GM21515 (cell line): ENCODE data around the gene CCDC74B.
A peak's percentile ranks its signal among the peaks of the same experiment; 100 is the strongest.
"Not testable (repeated sequence)": the region's sequence is repeated elsewhere in the genome, so short reads cannot be mapped to it uniquely, and the experiment has no call there.

ENCODE experiments used
- ATAC-seq: cut with Tn5 transposase; IDR thresholded peaks from one replicate; pipeline ENCODE4 v1.9.1; 2021; ENCODE audit not compliant: unreplicated experiment

The CCDC74B gene

DNA sequence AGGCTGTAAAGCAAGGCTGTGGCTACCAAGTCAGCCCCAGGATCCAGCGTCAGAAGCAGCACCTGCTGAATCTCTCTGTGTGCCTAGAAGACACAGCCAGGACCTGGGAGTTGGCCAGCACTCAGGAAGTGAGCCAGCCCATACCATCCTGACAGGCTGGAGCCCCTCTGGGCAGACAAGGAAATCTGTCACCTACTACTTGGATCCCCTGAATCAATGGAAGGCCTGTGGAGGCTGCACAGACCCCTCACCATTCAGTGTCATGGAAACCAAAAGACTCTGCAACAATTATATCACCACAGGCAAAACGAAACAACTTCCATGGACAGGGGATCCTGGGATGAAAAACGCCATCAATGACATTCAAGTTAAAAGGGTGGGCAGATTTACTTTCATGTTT lies 21.7 kb upstream of the CCDC74B start:
- ATAC-seq: not testable (repeated sequence)

DNA sequence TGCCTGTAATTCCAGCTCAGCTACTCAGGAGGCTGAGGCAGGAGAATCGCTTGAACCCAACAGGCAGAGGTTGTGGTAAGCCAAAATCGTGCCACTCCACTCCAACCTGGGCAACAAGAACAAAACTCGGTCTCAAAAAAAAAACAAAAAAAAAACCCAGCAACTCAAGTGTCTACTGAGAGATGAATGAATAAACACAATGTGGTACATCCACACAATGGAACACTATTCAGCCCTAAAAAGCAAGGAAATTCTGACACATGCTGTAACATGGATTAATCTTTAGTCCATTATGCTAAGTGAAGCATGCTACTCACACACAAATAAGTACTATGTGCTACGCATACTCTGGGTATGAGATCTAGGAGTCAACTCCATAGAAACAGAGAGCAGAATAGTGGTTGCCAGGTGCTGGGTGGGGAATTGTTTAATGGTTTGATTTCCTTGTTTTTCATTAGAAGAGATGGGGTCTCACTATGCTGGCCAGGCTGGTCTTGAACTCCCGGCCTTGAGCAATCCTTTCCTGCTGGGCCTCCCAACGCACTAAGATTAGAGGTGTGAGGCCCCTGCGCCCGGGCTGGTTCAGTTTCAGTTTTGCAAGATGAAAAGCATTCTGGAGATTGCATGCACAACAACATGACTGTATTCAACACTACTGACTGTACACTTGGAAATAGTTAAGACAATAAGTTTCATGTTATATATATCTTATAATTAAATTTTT lies 20.5 kb upstream of the CCDC74B start:
- no peak for ATAC-seq

DNA sequence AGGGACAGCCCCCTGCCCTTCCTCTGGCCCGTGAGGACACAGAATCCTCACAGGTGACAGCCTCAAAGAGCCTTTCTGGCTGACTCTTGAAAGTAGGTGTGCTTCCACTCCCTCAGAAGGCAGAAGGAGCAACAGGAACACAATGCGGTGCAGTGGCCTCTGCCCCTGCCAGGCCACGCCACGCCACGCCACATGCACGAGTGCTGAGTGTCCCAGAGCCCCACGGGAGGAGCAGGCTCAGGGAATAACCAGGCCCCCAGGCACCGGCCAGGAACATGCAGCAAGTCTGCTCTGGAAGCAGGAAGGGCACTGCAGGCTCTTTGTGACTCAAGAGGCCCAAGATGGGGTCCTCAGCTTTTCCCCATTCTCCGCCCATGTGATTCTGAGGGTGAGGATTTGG lies 18.1 kb upstream of the CCDC74B start:
- no peak for ATAC-seq

DNA sequence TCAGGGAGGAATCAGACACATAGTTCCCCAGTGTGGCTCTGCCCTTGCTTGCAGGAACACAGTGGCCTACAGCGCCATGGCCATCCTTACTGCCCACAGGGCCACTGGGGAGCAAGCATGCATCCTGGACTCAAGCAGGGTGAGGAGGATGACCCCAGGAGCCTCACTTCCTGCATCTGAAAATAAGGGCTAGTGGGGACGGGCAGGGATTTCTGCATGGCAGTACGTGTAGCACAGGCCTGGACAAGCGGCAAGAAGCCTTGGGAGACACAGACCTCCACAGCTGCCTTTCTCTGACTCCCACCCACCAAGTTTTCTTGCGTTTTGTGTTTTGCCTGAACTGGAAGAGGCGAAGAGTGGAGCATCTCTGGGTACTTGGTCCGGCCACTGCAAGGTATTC lies 17.6 kb upstream of the CCDC74B start:
- ATAC-seq: not testable (repeated sequence)

DNA sequence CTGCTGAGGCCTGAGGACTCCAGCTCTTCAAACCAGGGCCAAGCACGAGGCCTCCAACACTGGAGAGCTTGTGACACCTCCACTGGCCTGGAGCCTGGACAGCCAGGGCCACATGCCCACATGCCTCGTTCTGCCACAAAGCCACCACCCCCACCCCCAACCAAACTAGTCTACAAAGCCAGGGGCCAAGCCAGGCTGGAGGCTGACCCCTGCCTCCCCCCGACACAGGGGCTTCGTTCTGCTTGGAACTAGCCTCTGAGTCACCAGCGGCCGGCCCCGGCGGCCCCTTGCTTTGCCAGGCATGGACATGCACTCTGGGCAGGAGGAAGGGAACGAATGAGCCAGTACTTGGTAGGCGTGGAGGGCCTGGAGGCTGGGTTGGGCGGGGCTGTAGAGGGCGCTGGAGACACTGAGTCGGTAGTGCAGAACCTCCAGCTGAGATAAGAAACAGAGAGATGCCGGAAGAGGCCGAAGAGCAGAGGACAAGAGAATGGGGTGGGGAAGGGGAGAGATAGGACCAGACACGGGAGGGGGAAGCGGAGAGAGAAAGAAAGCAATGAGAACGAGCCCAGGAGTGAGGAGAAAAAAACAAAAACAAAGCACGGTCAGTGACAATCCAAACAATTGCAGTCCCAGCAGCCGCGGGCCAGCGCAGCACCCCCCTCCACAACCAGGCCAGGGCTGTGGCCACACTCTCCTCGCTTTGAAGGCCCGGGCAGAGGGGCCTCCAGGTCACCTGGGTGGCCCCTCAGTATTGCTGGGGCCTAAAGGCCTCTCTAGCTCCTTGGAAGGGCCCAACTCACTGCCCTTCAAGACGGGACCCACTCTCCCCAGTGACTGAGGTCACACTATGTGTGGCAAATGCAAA lies 16.2 kb upstream of the CCDC74B start:
- ATAC-seq: not testable (repeated sequence)

DNA sequence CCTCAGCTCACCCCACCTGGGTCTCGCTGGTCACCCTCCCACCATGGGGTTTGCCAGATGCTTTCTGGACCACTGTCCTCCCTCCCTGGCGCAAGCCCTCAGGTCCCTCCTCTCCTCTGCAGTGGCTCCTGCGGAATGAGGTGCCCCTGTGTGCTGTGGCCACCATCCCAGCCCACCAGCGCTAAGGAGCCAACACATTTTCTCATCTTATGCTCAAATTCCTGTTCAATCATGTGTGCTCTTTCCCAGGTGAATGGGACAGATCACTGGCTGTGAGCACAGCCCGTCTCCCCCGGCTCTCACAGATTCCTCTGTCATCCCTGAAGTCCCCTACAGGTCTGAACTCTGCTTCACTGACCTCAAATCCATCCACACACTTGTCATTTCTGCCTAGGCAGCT lies 15.2 kb upstream of the CCDC74B start:
- no peak for ATAC-seq

DNA sequence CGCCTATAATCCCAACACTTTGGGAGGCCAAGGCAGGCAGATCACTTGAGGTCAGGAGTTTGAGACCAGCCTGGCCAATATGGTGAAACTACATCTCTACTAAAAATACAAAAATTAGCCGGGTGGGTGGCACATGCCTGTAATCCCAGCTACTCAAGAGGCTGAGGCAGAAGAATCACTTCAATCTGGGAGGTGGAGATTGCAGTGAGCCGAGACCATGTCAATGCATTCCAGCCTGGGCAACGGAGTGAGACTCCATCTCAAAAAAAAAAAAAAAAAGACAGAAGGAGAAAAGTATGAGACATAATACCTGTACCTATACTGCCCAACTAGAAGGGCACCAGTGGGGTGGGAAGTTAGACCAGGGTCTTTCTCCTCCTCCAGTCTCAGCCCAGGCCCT lies 14.5 kb upstream of the CCDC74B start:
- not testable (repeated sequence) for ATAC-seq

DNA sequence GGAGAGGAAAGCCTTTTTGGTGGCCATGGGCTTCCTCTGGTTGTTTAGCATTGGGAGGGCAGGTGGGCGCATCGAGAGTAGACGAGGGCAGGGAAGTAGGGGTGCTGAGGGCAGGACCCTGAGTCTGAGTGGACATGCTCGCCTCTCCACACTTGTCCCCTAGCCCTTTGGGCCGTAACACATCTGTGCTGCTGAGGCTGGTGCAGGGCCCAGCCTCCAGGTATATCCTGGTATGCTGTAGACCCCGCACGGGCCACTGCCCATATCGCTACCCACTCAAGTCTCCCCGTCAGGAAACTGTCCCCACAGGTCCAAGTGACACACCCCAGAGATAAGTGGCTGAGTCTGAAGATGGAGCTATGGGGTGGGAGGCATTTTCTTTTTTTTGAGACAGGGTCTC lies 13.7 kb upstream of the CCDC74B start:
- ATAC-seq: no peak

DNA sequence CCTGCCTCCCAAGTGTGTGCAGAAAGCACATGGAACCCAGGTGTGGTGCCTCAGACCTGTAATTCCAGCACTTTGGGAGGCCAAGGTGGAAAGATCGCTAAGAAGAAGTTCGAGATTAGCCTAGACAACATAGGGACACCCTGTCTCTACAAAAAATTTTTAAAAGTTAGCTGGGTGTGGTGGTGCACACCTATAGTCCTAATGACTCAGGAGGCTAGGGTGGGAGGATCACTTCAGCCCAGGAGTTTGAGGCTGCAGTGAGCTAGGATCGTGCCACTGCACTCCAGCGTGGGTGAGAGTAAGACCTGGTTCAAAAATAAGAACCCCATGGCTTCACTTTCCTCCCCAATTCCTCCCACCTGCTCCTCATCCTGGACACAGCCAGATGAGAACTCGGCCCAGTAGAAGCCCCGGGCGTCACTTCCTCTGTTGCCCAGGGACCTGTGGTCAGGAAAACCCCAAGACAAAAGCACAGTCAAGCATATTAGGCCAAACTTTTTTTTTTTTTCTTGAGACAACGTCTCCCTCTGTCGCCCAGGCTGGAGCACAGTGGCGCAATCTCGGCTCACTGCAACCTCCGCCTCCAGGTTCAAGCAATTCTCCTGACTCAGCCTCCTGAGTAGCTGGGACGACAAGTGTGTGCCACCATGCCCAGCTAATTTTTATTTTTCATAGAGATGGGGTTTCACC lies 13.1 kb upstream of the CCDC74B start:
- ATAC-seq: peak; percentile 87

DNA sequence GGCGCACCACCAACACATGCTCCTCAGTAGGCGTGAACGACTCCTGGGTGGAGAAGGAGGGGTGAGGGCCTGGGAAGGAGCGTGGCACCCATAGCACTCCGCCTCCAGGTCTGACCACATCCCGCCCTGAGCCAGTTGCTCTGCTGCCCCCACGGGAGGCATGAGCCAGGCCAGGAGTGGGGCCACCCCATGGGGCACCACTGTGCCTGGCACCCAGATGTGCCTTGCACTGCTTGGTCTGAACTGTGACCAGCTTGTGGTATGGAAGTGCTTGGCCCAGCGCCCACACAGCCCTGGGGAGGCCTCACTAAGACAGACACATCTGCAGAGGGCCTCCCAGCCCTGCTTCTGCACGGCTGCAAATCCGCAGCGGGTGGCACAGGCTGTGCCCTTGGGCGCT lies 12.4 kb upstream of the CCDC74B start:
- ATAC-seq: not testable (repeated sequence)

DNA sequence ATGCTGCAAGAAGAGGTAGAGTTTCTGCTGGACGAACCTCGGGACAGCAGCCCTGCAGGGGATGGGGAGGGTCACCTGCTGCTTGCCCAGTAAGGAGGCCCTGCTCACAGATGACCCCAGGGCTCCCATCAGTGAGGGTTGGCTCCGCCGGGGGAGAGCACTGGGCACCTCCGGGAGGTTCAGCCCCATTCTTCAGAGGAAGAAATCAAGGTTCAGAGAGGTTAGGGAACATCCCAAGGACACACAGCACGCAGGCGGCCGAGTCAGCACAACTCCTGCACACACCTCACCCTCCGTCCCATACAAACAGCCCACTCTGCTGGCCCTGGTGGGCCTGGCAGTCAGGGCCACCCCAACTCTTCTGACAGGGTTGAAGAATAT lies 11.7 kb upstream of the CCDC74B start:
- no peak for ATAC-seq

DNA sequence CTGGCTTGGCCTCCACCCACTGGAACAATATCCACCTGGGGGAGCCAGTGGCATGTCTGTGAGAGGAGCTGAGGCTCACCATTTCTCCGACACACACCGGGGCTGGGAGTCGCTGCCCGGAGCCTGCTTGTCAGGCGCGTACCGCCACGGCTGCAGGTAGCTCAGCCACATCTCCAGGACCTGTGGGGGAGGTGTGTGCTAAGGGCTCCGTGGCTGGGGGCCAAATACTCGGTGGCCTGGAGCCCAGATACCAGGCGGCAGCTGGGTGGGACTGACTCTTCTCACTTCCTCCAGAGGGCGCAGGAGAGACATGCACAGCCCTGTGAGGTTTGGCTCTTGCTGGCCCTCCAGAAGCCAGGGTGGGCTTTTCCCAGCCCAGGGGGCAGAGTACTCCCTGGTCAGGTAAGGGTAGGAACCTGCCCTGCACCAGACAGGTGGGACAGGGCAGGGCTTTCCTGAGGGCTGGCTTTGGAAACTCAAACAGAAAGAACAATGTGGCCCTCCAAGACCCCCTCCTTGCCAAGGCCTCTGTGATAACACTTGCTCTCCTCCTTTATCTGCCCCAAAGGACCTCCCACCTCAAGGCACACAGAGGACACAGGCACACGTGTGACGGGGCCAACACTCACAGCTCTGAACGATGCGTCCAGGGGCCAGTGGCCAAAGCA lies 11.2 kb upstream of the CCDC74B start:
- not testable (repeated sequence) for ATAC-seq

DNA sequence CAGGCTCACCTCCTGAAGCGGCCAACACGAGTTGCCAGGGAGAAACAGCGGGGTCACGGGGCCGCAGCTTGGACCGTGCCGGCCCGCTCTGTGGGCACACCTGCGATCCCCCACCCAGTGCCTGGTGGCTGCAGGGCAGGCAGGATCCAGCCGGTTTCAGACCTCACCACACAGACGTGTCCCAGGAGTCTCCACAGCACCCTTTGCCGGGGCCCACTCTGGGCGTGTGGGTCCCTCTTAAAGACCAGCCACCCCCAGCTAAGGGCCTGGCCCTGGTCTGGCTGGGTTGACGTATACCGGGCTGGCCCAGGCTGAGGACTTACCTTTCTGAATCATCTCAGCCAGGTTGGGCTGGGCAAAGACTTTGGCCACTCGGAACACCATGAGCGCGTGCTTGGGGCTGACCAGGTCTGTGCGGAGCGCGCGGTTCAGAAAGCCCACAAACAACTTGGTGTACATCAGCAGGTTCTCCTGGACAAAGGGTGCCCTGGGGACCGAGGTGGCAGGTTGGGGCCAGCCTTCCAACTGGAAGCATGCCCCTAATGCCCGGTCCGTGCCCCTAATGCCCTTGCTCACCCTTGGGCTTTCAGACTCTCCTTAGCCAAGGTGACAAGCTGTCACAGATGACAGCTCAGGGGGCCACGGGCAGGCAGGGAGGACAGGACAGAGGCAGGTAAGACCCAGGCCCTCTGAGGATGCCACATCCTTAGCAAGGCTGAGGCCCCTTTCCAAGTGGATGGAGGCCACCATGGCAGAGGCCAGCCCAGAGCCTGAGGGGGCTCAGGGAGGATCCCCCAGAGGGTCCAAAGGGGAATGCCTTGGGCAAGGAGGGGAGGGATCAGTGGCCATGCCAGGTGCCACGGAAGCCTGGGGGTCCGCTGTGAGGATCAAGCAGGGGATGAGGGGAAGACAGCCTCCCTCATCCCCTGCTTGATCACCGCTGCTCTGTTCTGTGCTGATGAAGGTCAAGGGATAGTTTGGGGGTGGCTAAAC lies 10.2 kb upstream of the CCDC74B start:
- ATAC-seq: no peak

DNA sequence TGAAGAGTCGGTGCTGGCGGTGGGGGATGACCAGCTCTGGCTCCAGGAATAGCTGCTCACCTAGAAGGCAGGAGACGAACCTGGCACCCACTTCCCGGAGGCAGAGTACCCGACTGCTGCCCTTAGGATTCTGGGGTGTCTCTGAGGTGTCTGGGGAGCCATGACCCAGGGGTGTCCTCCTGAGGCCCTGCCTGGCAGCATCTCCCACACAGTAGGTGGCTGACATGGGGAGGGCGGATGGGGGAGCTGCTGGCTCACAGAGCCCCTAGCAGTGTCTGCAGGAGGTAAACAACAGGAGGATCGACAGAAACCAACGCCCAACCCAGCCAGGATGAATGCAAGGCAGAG lies 9.5 kb upstream of the CCDC74B start:
- ATAC-seq: not testable (repeated sequence)

DNA sequence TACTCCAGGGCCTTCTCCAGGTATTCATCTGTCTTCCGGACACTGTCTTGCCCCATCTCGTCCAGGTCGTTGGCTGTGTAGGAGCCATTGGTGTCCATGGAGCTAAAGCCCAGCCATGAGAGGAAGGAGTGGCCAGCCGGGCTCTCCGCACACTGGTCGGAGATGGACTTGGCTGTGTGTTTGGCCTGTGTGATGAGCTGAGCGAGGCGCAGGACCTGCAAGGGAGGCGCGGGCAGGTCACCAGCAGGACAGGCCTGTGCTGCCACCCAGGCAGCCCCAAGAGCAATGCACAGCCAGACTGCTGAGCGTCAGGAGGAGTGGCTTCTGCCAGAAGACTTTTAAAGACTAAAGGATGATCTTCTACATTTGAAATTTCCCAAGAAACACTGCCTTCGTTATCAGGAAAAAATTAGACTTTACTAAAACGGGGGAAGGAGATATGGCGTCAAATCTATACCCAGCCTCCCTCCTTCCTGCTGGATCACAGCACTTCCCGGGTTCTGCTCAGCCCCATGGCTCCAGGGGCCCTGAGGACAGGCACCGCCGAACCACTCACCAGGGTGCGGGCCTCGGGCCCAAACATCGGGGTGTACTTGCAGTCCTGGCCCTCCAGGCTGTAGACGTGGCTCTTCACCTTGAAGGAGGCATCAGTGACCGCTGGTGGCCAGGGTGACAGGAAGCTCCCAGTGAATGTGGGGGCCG lies 9.0 kb upstream of the CCDC74B start:
- ATAC-seq: not testable (repeated sequence)

DNA sequence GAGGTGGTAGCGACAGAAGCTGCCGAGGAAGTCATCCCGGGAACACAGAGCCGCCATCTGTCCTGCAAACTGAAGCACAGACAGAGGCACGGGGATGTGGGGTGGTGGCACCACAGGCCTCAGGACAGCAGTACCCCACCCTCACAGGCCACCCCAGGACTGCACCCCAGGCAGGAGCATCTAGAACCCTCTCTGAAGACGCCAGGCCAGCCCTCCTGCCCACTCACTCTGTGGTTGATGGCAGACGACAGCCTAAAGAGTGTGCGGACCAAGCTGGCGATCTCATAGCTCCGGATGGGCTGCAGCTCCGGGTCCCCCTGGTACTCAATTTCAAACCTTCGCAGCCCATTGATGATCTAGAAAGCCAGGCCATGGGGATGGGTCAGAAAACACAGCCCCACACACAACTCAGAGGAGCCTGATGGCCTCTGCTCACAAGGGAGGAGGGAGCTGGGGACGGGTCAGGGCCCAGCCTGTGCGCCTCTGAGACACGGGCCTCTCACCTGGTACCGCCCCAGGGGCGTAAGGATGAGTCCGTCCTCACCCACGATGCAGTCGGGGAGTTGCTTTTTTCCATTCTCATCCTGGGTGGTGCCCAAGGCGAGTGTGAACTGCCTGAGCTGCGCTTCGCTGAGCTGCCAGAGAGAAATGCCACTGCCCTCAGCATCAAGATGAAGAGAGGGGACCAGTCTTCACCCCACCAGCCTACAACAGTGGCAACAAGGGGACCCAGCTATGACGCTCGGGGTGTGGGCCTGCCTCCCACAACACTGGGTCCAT lies 8.1 kb upstream of the CCDC74B start:
- ATAC-seq: no peak

DNA sequence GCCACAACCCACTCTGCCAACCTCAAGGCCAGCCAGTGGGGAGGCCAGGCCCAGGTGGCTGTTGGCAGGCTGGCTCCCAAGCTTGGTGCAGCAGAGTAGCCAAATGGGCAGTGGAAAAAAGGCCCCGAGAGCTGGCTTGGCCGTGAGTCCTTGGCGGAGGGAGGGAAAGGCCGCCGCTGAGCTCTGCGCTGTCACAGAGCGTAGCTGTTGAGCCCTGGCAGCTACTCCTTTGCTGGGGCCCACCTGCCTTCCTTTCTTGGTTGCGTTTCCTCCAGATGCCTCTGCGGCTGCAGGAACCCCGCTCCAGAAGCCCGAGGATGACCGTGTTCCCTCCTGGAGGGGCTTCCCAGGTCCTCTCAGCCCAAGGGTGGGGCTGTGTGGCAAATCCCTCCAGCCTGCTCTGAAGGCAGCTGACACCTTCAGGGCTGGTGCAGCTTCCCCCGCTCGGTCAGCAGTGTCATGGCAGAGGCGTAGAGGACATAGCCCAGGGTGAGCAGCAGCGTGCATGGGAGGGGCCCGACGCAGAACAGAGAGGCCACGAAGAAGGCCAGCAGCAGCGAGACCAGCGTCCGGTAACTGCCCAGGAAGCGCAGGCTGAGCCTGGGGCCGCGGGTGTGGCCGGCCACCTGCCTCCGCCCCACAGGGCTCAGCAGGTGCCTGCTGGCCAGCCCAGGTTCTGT lies 7.4 kb upstream of the CCDC74B start:
- ATAC-seq: not testable (repeated sequence)

DNA sequence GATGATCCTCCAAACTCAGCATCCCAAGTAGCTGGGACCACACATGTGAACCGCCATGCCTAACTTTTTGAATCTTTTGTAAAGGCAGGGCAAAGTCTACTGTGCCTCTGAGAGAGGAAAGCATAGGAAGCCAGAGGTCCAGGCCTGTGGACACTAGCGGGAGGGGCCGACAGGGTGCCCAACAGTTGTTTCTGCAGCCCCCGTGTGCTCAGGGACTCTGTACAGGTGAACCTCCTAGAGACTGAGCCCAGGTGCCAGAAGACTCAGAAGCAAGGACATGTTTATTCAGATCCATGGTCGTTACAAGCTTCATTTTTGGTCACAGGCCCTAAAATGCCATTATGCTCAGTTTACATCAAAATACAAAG lies 6.2 kb upstream of the CCDC74B start:
- not testable (repeated sequence) for ATAC-seq
